NT2/D1 (cell line): ENCODE results near the gene AKR1C3.
"Not testable (repeated sequence)": the region's sequence is repeated elsewhere in the genome, so short reads cannot be mapped to it uniquely, and the experiment has no call there.

Source experiments
- DNase-seq: peaks from one replicate; pipeline ENCODE4 v3.0.0-alpha.2; 2011; ENCODE audit warnings: low read depth, low spot score
- H3K27me3 ChIP-seq: 2 replicates; pipeline ENCODE4 v1.6.0; 2011; ENCODE audit warnings: mild to moderate bottlenecking; ENCODE audit not compliant: insufficient read length, insufficient read depth
- H3K36me3 ChIP-seq: 2 replicates; pipeline ENCODE4 v1.6.1; 2011; ENCODE audit warnings: mild to moderate bottlenecking, low read length, mixed read lengths; ENCODE audit not compliant: insufficient read depth, insufficient read length
- H3K4me1 ChIP-seq: 2 replicates; pipeline ENCODE4 v1.5.1; 2011; ENCODE audit not compliant: insufficient read depth, insufficient read length
- H3K4me3 ChIP-seq: 2 replicates; pipeline ENCODE4 v1.5.1; 2011; ENCODE audit warnings: low read depth; ENCODE audit not compliant: insufficient read length
- H3K9ac ChIP-seq: 2 replicates; pipeline ENCODE4 v1.6.0; 2011; ENCODE audit warnings: low read depth; ENCODE audit not compliant: insufficient read length
- H3K9me3 ChIP-seq: 2 replicates; pipeline ENCODE4 v1.5.1; 2011; ENCODE audit warnings: mild to moderate bottlenecking, low read length; ENCODE audit not compliant: insufficient read depth
- SUZ12 ChIP-seq: IDR thresholded peaks from 2 replicates; pipeline ENCODE4 v1.6.1; 2011; ENCODE audit not compliant: insufficient read length, insufficient read depth; ENCODE audit errors: extremely low read depth
- YY1 ChIP-seq: IDR thresholded peaks from 2 replicates; pipeline ENCODE4 v1.6.1; 2011; ENCODE audit not compliant: insufficient read length, insufficient read depth
- ZNF274 ChIP-seq: IDR thresholded peaks from 2 replicates; pipeline ENCODE4 v1.6.1; 2011; ENCODE audit warnings: mild to moderate bottlenecking, low read depth, low read length

The AKR1C3 gene

GRCh38 chr10:5123886-5124285, 29.7 kb downstream of the AKR1C3 start:
- Histone ChIP-seq H3K9ac (no peak overlapping the region), H3K4me3 (no peak overlapping the region), H3K9me3 (no peaks in the 10 kb centered on the region; the same call in 1 of the 2 replicates), H3K36me3 (no peaks in the 10 kb centered on the region), H3K4me1 (no peaks in the 10 kb centered on the region), H3K27me3 (no peaks in the 10 kb centered on the region)
- TF ChIP-seq SUZ12 (no peak), ZNF274 (no peak), YY1 (no peak)
- DNase-seq = no peak

- Histone ChIP-seq H3K9ac (no peak overlapping the region), H3K9me3 (no peaks in the 10 kb centered on the region; the same call in 1 of the 2 replicates), H3K4me1 (no peaks in the 10 kb centered on the region), H3K4me3 (no peak overlapping the region), H3K36me3 (no peaks in the 10 kb centered on the region), H3K27me3 (no peaks in the 10 kb centered on the region)
- no peak for DNase-seq
- TF ChIP-seq SUZ12 (no peak), YY1 (no peak), ZNF274 (no peak)
Measured at GRCh38 chr10:5125315-5126044, 31.3 kb downstream of the AKR1C3 start.

DNA sequence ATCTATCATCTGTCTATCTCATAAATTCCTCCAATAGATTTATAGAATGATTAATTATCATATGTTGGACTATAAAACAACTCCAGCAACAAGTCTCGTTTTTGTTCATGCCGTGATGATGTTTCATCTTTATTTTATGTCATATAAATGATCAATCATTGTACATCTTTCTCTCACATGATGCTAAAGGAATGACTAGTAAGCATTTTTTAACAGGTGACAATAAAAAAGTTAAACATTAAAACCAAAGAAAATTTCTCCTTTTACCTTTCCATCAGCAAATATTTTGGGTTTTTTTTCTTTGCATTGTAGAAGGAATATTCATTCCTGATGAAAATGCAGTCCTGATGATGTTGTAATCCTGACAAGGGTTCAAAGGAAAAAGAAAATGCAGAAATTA, 41.4 kb downstream of the AKR1C3 start:
- H3K36me3 ChIP-seq = no peaks in the 10 kb centered on the region
- H3K9ac ChIP-seq = no peak overlapping the region
- H3K4me3 ChIP-seq = no peak overlapping the region
- DNase-seq = no peak
- no peaks in the 10 kb centered on the region for H3K27me3 ChIP-seq
- H3K4me1 ChIP-seq = no peaks in the 10 kb centered on the region
- H3K9me3 ChIP-seq = peaks cover 11% of the 10 kb centered on the region
- TF ChIP-seq SUZ12 (no peak), ZNF274 (no peak), YY1 (no peak)

DNA sequence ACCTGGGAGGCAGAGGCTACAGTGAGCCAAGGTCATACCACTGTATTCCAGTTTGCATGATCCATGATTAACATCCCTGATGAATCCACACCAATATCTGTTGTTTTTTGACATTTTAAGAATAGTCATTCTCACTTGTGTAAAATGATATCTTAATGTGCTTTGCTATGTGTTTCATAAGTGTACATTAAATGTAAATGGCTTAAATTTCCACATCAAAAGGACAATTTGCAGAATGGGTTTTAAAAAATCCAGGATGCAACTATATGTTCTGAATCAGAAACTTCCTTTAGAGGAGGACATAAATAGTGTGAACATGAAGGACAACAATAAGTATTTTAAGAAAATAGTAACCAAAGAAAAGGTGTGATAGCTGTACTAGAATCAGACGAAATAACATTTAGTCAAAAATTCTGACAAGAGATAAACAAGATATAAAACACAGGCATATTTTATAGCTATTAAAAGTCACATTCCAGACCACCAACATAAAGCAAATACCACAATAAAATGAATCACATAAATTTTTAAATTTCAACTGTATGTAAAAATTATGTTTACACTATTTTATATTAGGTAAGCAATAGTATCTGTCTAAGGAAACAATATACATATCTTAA, 42.4 kb downstream of the AKR1C3 start:
- Histone ChIP-seq H3K4me3 (no peak overlapping the region), H3K27me3 (no peaks in the 10 kb centered on the region), H3K9me3 (peaks cover 11% of the 10 kb centered on the region), H3K9ac (no peak overlapping the region), H3K4me1 (no peaks in the 10 kb centered on the region), H3K36me3 (no peaks in the 10 kb centered on the region)
- TF ChIP-seq ZNF274 = no peak
- TF ChIP-seq YY1 = no peak
- no peak for TF ChIP-seq SUZ12
- DNase-seq = no peak

DNA sequence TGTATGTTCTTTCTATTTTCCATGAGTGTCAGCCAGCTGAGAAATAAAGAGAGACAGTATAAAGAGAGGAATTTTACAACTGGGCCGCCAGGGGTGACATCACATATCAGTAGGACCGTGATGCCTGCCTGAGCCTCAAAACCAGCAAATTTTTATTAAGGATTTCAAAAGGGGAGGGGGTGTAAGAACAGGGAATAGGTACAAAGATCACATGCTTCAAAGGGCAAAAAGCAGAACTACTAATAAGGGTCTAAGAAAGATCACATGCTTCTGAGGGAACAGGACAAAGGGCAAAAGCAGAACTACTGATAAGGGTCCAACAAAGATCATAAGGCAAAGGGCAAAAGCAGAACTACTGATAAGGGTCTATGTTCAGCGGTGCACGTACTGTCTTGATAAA, 43.5 kb downstream of the AKR1C3 start:
- not testable (repeated sequence) for H3K4me1 ChIP-seq, H3K27me3 ChIP-seq, H3K9ac ChIP-seq, H3K4me3 ChIP-seq, DNase-seq, H3K36me3 ChIP-seq
- H3K9me3 ChIP-seq = peaks cover 11% of the 10 kb centered on the region

- Histone ChIP-seq H3K4me1 (no peaks in the 10 kb centered on the region), H3K9ac (no peak overlapping the region), H3K9me3 (no peaks in the 10 kb centered on the region), H3K27me3 (no peaks in the 10 kb centered on the region), H3K36me3 (no peaks in the 10 kb centered on the region), H3K4me3 (no peak overlapping the region)
- TF ChIP-seq ZNF274 = no peak
- no peak for TF ChIP-seq YY1
- TF ChIP-seq SUZ12 = no peak
- DNase-seq = no peak
Measured at GRCh38 chr10:5142199-5142598, 48.0 kb downstream of the AKR1C3 start.

DNA sequence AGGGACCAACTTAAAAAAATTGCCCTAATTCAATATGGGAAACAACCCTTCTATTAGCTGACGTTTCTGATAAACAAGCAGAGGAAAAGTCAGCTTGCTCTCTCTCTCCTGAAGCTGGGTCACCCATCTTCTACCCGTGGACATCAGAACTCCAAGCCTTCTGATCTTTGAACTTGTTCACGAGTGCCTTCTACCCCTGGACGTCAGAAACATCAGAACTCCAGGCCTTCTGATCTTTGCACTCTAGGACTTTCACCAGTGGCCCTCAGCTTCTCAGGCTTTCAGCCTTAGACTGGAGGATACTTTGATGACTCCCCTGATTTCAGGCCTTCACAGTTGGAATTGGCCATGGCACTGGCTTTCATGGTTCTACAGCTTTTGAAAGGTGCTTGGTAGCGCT, 48.9 kb downstream of the AKR1C3 start:
- Histone ChIP-seq H3K4me1 (no peaks in the 10 kb centered on the region), H3K9ac (no peak overlapping the region), H3K9me3 (no peaks in the 10 kb centered on the region), H3K27me3 (no peaks in the 10 kb centered on the region), H3K4me3 (no peak overlapping the region), H3K36me3 (no peaks in the 10 kb centered on the region)
- DNase-seq = no peak
- TF ChIP-seq ZNF274 = no peak
- no peak for TF ChIP-seq YY1
- no peak for TF ChIP-seq SUZ12

DNA sequence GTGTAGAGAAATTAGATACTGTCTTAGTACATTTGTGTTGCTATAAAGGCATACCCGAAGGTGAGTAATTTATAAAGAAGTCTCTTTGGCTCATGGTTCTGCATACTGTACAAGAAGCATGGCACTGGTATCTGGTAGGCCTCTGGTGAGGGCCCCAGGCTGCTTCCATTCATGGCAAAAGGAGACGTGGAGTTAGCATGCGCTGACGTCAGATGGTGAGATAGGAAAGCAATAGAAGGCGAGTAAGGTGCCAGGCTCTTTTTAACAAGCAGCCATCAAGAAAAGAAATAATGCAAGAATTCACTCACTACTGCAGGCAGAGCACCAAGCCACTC, 52.7 kb downstream of the AKR1C3 start:
- DNase-seq = no peak
- no peak overlapping the region for H3K9ac ChIP-seq
- H3K9me3 ChIP-seq = no peaks in the 10 kb centered on the region
- TF ChIP-seq YY1 = no peak
- no peak for TF ChIP-seq SUZ12
- TF ChIP-seq ZNF274 = no peak
- no peaks in the 10 kb centered on the region for H3K36me3 ChIP-seq
- no peaks in the 10 kb centered on the region for H3K4me1 ChIP-seq
- no peak overlapping the region for H3K4me3 ChIP-seq
- H3K27me3 ChIP-seq = no peaks in the 10 kb centered on the region
